SK-MEL-5 (cell line): ENCODE measurements around the gene MRPS24. TPM values are rescaled to one million over a fixed set of nuclear protein-coding genes. Genes with fewer than 3 reads are reported as not detected.
A peak's percentile ranks its signal among the peaks of the same experiment; 100 is the strongest.
"Not testable (repeated sequence)": the region's sequence is repeated elsewhere in the genome, so short reads cannot be mapped to it uniquely, and the experiment has no call there.

Experiments
- DNase-seq: peaks from one replicate; pipeline ENCODE4 v3.0.0-alpha.2; 2016; ENCODE audit warnings: low read depth, low spot score
- in situ Hi-C: cut with HindIII; loops from 2 replicates; pipeline ENCODE4 v1.10.0; 2016; ENCODE audit warnings: low sequenced_read_pairs, high pct_unique_total_duplicates, low pct_unique_long_range_greater_than_20kb
- polyA plus RNA-seq, 2 experiments: library from polyadenylated mRNA; depleted of rRNA; stranded (reverse); fragments of >200 nt; gene quantifications; 2 replicates each; pipeline ENCODE4 v1.2.3, GENCODE V29; 2015
- total RNA-seq: library from RNA; depleted of rRNA; stranded (reverse); fragments of >200 nt; shearing (Covaris generic); gene quantifications from 2 replicates; pipeline ENCODE4 v1.2.3, GENCODE V29; 2014; rRNA removed

MRPS24 gene
- 137 and 144 TPM in 2 replicates for total RNA-seq
- polyA plus RNA-seq (2015; cell fraction: cytosol; rRNA removed) = 174 and 287 TPM in 2 replicates
- polyA plus RNA-seq (2015; cell fraction: nucleus; rRNA removed) = 15.9 and 43.6 TPM in 2 replicates

DNA sequence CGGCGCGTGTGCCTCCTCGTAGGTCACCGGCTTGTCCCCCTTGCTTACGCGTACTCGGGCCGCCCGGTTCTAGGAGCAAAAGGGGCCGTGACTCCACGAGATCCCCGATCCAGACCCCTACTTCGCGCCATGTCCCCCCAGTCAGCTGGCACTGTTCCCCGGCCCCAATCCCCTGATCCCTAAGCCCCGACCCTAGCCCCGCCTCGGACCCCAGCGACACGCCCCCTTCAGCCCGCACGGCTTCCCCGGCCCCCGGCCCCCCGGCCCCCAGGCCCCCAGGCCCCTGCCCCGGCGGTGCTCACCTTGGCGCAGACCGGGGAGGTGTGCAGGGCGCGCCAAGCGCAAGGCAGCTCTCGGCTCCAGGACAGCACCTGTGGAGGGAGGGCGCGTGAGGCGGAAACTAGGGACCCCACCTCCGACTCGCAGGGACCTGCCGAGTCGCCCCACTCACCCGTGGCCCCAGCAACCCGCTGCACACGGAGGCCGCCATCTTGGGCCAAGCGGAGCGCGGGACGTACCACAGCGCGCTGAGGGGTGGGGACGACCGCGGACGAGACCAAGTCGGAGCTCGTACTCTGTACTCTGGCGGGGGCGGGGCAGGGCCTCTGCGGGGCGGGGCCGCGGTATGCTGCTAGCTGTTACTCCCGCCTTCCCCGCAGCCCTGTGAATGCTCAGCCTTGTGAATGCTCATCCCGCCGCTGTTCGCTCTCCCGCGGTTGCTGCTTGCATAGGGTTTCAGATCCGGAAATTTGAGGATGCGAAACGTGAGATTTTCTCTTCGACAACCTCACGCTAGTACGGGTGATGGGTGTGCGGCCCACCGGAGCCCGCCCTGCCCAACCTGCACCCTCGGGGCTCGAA lies at the start of gene MRPS24:
TSS of gene MRPS24 (minus strand) at position 512 of the 861 bp plus-strand sequence. CDS start at position 490, 22 bp downstream.
- in situ Hi-C loops = no loop called here
- DNase-seq = peak; percentile 96

DNA sequence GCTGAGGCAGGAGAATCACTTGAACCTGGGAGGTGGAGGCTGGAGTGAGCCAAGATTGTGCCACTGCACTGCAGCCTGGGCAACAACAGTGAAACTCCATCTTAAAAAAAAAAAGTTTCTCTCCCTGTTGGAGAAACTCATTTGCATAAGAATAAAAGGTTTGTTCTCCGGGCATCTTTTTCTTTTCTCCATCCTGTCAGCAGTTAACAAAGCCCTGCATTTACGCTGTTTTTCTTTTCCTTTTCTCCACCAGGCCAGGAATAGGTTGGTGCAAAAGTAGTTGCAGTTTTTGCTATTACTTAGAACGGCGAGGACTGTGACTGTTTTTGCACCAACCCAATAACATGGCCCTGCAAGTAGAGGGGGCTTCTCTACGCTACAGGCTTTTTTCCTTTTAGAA lies 46.6 kb upstream of the MRPS24 start:
- in situ Hi-C loops = no loop called here
- no peak for DNase-seq

GRCh38 chr7:43914795-43915194 lies 45.5 kb upstream of the MRPS24 start:
- DNase-seq = peak; percentile 52
- in situ Hi-C loops = no loop called here

DNA sequence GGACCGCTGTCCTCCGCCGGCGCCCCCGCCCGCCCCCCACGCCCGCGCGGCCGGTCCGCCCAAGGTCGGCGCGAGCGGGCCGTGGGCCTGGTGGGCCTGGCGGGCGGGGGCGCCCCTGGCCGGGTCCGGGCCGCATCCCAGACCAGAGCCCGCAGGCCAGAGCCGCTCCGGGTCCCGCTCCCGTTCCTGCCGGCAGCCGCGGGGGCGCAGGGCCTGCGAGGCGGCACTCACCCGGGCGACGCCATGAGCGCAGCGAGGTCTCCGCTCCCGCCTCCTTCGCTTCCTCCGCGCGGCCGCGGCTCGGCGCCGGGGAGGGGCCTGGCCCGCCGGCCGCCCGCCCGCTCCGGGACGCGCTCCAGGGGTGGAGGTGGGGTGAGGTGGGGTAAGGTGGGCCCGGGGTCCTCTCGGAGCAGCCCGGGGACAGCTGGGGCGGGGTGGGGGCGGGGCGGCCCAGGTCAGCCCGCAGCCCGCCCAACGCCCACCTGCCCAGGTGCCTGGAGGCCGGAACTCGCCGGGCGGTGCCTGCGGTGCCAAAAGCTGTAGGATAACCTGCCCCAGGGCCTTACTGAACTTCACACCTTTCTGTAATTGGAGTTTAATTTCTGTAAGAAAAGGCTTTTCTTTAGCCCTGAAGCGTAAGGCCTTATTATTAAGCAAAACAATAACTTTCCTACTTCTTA lies 37.2 kb upstream of the MRPS24 start, which contains the start of gene URGCP:
TSS of gene URGCP (minus strand) at position 266 of the 680 bp plus-strand sequence. CDS start at position 245, 21 bp downstream.
- peak; percentile 38 for DNase-seq
- in situ Hi-C loops = no loop called here

DNA sequence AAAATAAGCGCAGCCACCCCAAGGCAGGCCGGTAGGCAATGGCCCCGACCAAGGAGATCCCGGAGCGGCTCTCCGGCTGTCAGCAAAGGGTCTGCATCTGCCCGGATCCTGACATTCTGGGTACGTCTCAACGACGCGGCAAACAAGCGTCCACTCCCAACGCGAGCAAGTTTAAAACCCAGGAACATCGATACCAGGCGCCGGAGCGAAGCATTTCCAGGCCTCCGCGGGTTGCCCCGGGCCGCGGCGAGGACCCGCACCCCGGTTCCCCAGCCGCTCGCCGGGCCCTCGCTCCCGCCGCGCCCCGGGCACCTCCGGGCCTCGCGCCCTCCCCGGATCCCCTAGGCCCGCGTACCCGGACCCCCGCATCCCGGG lies 36.6 kb upstream of the MRPS24 start:
- DNase-seq = peak; percentile 35
- in situ Hi-C loops = no loop called here

DNA sequence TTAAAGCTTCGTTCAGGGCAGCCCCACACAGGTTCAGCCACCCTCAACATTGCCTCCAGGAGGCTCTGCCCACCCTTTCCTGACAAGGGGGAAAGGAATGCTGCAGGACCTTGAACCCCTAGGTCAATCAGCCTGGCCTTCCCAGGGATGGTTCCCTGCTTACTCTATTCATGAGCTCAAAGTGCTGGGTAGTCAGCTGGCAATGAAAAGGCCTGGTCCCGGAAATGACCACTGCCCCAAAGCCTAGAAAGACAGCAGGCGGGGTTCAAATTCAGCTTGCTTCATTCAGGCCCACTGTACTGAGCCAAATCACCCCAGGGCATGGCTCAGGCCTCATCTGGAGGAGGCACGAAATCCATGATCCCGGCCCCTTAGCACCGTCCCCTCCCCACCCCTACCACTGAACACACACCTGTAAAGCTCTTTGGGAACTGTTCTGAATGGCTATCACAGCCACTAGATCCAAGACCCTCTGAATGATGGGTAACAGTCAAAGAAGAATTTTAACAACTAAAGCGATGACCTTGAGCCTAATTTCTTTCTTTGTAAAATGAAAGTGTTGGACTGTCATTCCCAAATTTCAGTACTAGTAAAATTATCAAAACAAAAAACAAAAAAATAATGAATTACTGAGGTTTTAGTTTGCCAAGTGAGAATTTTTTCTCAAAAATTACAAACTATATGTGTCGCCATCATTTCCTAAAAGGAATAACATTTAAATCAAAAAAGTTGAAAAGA lies 36.1 kb upstream of the MRPS24 start:
- peak; percentile 59 for DNase-seq
- in situ Hi-C loops = no loop called here

DNA sequence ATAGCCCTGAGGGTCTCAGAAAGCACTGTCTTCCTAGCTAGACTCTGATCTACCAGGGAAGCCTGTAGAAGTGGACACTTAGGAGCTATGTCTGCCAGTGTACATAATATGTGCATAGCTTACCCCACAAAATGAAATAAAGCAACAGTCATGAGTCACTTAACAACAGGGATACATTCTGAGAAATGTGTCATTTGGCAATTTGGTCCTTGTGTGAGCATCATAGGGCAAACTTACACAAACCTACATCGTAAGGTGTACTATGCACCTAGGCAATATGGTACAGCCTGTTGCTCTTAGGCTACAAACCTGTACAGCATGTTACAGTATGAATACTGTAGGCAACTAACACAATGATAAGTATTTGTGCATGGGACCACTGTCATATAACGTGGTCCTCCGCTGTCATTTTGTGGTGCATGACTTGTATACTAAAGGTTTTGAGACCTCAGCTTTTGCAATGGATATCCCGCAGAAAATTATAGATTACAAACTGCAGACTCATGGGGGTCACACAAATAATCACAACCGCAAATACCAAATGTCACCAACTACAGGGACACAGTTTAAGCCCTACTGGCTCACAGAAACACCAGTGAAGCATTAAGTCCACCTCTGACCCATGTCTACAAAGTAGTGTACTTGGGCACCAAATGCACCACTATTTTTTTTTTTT lies 35.4 kb upstream of the MRPS24 start:
- in situ Hi-C loops = no loop called here
- DNase-seq = no peak

- in situ Hi-C loops = no loop called here
- DNase-seq = no peak
Measured at GRCh38 chr7:43902542-43903054, 33.3 kb upstream of the MRPS24 start.

DNA sequence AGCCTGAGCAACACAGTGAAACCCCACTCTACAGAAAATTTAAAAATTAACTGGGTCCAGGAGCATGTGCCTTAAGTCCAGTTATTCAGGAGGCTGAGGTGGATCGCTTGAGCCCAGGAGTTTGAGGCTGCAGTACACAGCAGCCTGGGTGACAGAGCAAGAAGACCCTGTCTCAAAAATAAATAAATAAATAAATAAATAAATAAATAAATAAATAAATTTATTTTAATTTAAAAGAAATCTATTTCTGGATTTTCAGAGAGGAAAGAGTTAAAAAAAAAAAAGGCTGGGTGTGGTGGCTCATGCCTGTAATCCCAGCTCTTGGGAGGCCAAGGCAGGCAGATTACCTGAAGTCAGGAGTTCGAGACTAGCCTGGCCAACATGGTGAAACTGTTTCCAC lies 29.3 kb upstream of the MRPS24 start:
- in situ Hi-C loops, DNase-seq: not testable (repeated sequence)

DNA sequence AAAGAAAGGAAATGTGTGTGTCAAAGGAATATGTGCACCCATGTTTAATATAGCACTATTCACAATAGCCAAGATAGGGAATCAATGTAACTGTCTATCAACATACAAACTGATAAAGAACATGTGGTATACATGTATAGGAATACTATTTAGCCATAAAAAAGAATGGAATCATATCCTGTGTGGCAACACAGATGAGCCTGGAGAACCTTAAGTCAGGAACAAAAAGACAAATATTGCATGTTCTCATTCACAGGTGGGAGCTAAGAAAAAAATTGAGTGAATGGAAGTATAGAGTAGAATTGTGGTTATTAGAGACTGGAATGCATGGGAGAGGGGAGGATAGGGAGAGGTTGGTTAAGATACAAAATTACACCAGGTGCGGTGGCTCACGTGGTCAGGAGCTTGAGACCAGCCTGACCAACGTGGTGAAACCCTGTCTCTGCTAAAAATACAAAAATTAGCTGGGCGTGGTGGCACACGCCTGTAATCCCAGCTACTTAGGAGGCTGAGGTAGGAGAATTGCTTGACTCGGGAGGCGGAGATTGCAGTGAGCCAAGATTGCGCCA lies 26.6 kb upstream of the MRPS24 start:
- in situ Hi-C loops = no loop called here
- no peak for DNase-seq

GRCh38 chr7:43891069-43891955 lies 22.0 kb upstream of the MRPS24 start:
- in situ Hi-C loops = no loop called here
- no peak for DNase-seq

GRCh38 chr7:43890468-43890867 lies 21.2 kb upstream of the MRPS24 start:
- DNase-seq = no peak
- in situ Hi-C loops = no loop called here

GRCh38 chr7:43888993-43889945 lies 20.0 kb upstream of the MRPS24 start:
- in situ Hi-C loops = no loop called here
- no peak for DNase-seq

DNA sequence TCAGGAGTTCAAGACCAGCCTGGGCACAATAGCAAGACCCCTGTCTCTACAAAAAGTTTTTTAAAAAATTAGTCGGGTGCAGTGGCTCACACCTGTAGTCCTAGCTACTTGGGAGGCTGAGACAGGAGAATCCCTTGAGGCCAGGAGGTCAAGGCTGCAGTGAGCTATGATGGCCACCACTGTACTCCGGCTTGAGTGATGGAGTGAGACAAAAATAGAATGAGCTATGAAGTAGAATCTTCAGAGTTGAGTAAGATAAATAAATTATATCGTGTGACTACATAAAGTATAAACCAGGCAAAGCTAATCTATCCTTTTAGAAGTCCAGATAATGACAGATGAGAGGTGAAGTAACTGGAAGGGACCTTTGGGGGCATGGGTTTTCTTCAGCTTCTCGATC lies 15.3 kb upstream of the MRPS24 start:
- DNase-seq = no peak
- in situ Hi-C loops = no loop called here

DNA sequence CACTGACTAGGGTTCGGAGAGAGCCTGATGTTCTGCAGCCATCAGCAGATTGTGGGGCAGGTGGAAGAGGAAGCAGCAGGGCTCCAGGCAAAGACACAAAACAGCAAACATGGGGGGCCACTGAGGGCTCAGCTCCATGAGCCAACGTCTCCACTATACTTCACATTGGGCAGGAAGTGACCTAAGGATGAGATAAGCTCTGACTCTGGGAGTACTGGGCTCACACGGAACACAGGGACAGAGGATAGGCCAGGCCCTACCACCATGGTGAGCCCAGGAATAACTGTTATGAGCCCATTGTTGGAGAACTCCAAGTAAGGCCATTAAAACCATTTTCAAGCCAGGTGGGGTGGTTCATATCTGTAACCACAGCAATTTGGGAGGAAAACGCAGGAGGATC lies 14.9 kb upstream of the MRPS24 start:
- no peak for DNase-seq
- in situ Hi-C loops = no loop called here
